ENCODE measurements around the gene MAEA. TPM values are rescaled to one million over a fixed set of nuclear protein-coding genes. Genes with fewer than 3 reads are reported as not detected.

The MAEA gene
- total and polyA plus RNA-seq, 9 of the 15 experiments (the other 6 are each of a cell fraction or from before 2014, with no cell fraction given), result 2.1 to 86.5 (median 45.0) TPM

- 88% methylated on average over 5 of the region's 5 CpGs for whole genome bisulfite sequencing (ENCODE audit: insufficient coverage, low coverage, missing lambda C conversion rate)
- peak overlapping the region in 1 of 2 experiments; percentile 81; a peak in 2 of 4 replicates for H3K9ac ChIP-seq (ENCODE audit: insufficient read depth in 1 of 2, low read depth in 2 of 2, low read length in 2 of 2)
- peaks cover 4% of the 10 kb centered on the region for H3K9me1 ChIP-seq (ENCODE audit: control insufficient read depth, insufficient read depth, low read length)
- peaks cover 28% of the 10 kb centered on the region; the same call in 2 of the 3 replicates for H3K36me3 ChIP-seq (ENCODE audit: control insufficient read depth, insufficient read depth, low read length)
- no peak overlapping the region for H3K27ac ChIP-seq (ENCODE audit: extremely low read depth, low read depth, low read length)
- 0 out of 2 replicates have a peak, but pooled peaks cover 6% of the 10 kb centered on the region for H4K20me1 ChIP-seq (replicated peaks; ENCODE audit: control insufficient read depth, insufficient read depth, low read length)
- in situ Hi-C loops (cut with MboI), result loop anchor here (5.0 kb wide), 2 partner anchors 218 to 277 kb away; no protein-coding TSS in a partner anchor
- no peak overlapping the region for H2AFZ ChIP-seq (ENCODE audit: low read depth, low read length)
- peaks cover 27% of the 10 kb centered on the region for H3K79me2 ChIP-seq (ENCODE audit: control insufficient read depth, insufficient read depth, low read length)
- H3K4me3 ChIP-seq, result no peak overlapping the region
- DNase-seq (ENCODE audit: extremely low read depth in 1 of 4, low spot score in 3 of 4) (no peak), FAIRE-seq (no peak), ATAC-seq (no peak)
- peaks cover 10 to 71% of the 10 kb centered on the region in 2 experiments for H3K4me1 ChIP-seq (replicated peaks in 1 of 2; ENCODE audit: control insufficient read depth in 2 of 2, insufficient read depth in 2 of 2, low read length in 2 of 2)
- CTCF ChIA-PET (ENCODE audit: low intra/inter-chr PET ratio), result no interaction called here
- H3K4me2 ChIP-seq (ENCODE audit: insufficient read depth, low read length), result no peak overlapping the region
- BruUV-seq (replicated peaks), result no TSS peak
- intact Hi-C loops (cut with micrococcal nuclease), result loop anchor here (10.0 kb wide), 1 partner anchor 375 kb away; the partner anchor contains the start of genes TACC3 and TMEM129
- H3K9me3 ChIP-seq (replicated peaks; ENCODE audit: control insufficient read depth, insufficient read depth, low read depth, low read length), result no peaks in the 10 kb centered on the region
- POLR2A ChIA-PET, result interaction anchor here (1.0 kb wide), 1 partner anchor 341 kb away, joined by 3 read pairs; no protein-coding TSS in a partner anchor
- TF ChIP-seq IFI16 (CRISPR knock-in tag; IDR thresholded peaks at IDR 0.05) (no peak), ZBTB7A (IDR thresholded peaks at IDR 0.05; ENCODE audit: borderline replicate concordance, control insufficient read depth, low read depth, low read length) (no peak), ZNF124 (CRISPR knock-in tag; IDR thresholded peaks at IDR 0.05) (no peak), GMEB1 (CRISPR knock-in tag; IDR thresholded peaks at IDR 0.05) (no peak), ZNF644 (tag; IDR thresholded peaks at IDR 0.05; ENCODE audit: low read depth) (no peak), MAFF (IDR thresholded peaks at IDR 0.05; ENCODE audit: low read length) (no peak), ETV5 (CRISPR knock-in tag; IDR thresholded peaks at IDR 0.05; ENCODE audit: low read depth) (no peak), PCBP1 (IDR thresholded peaks at IDR 0.05; ENCODE audit: low read depth, low read length, poor library complexity, severe bottlenecking) (no peak), HMG20A (CRISPR knock-in tag; conservative IDR thresholded peaks at IDR 0.05) (no peak)
- H3K27me3 ChIP-seq (ENCODE audit: control insufficient read depth in 2 of 2, insufficient read depth in 2 of 2, low read length in 2 of 2), result no peaks in the 10 kb centered on the region
Measured at GRCh38 chr4:1350169-1350520, 60.5 kb downstream of the MAEA start.
